HEK293 (cell line): ENCODE measurements around the gene AP3S2.

Experiments
- GLIS1 ChIP-seq: fragments of 450-650 bp; formaldehyde crosslinking; IDR thresholded peaks from 2 replicates; pipeline ENCODE4 v1.5.1; 2016; ENCODE audit warnings: missing biosample characterization, missing genetic modification characterization
- IKZF3 ChIP-seq: fragments of 450-650 bp; IDR thresholded peaks from 2 replicates; pipeline ENCODE4 v1.5.0; 2018; ENCODE audit warnings: missing biosample characterization, mild to moderate bottlenecking, missing genetic modification characterization, moderate library complexity
- KLF16 ChIP-seq: fragments of 450-650 bp; formaldehyde crosslinking; IDR thresholded peaks from 2 replicates; pipeline ENCODE4 v1.5.1; 2017; ENCODE audit warnings: missing biosample characterization, missing genetic modification characterization
- OSR2 ChIP-seq: fragments of 450-650 bp; formaldehyde crosslinking; IDR thresholded peaks from 2 replicates; pipeline ENCODE4 v1.5.1; 2016; ENCODE audit warnings: missing biosample characterization, missing genetic modification characterization
- PRDM1 ChIP-seq: fragments of 450-650 bp; formaldehyde crosslinking; IDR thresholded peaks from 2 replicates; pipeline ENCODE4; 2016; ENCODE audit warnings: missing biosample characterization, missing genetic modification characterization
- ZBTB17 ChIP-seq: fragments of 450-650 bp; formaldehyde crosslinking; IDR thresholded peaks from 2 replicates; pipeline ENCODE4 v1.5.1; 2016; ENCODE audit warnings: missing biosample characterization, missing genetic modification characterization
- ZBTB48 ChIP-seq: fragments of 450-650 bp; formaldehyde crosslinking; IDR thresholded peaks from 2 replicates; pipeline ENCODE4 v1.5.1; 2016; ENCODE audit warnings: missing biosample characterization, missing genetic modification characterization
- ZFP69B ChIP-seq: fragments of 450-650 bp; formaldehyde crosslinking; IDR thresholded peaks from 2 replicates; pipeline ENCODE4 v1.5.1; 2016; ENCODE audit warnings: missing biosample characterization, missing genetic modification characterization
- ZNF132 ChIP-seq: fragments of 450-650 bp; formaldehyde crosslinking; IDR thresholded peaks from 2 replicates; pipeline ENCODE4 v1.5.1; 2017; ENCODE audit warnings: missing biosample characterization, missing genetic modification characterization, borderline replicate concordance
- ZNF155 ChIP-seq: fragments of 450-650 bp; formaldehyde crosslinking; IDR thresholded peaks from 2 replicates; pipeline ENCODE4 v1.5.1; 2016; ENCODE audit warnings: missing biosample characterization, missing genetic modification characterization
- ZNF157 ChIP-seq: fragments of 450-650 bp; formaldehyde crosslinking; IDR thresholded peaks from 2 replicates; pipeline ENCODE4 v1.5.1; 2016; ENCODE audit warnings: missing biosample characterization, missing genetic modification characterization
- ZNF169 ChIP-seq: fragments of 450-650 bp; formaldehyde crosslinking; IDR thresholded peaks from 2 replicates; pipeline ENCODE4 v1.5.1; 2016; ENCODE audit warnings: missing biosample characterization, missing genetic modification characterization
- ZNF26 ChIP-seq: fragments of 450-650 bp; formaldehyde crosslinking; IDR thresholded peaks from 2 replicates; pipeline ENCODE4 v1.5.1; 2016; ENCODE audit warnings: missing biosample characterization, missing genetic modification characterization
- ZNF266 ChIP-seq: fragments of 450-650 bp; formaldehyde crosslinking; IDR thresholded peaks from 2 replicates; pipeline ENCODE4 v1.5.1; 2016; ENCODE audit warnings: missing biosample characterization, missing genetic modification characterization, low read depth
- ZNF292 ChIP-seq: fragments of 450-650 bp; formaldehyde crosslinking; IDR thresholded peaks from 2 replicates; pipeline ENCODE4 v1.5.1; 2016; ENCODE audit warnings: low read depth, missing biosample characterization, missing genetic modification characterization, borderline replicate concordance
- ZNF302 ChIP-seq: fragments of 450-650 bp; formaldehyde crosslinking; IDR thresholded peaks from 2 replicates; pipeline ENCODE4 v1.5.1; 2016; ENCODE audit warnings: missing biosample characterization, missing genetic modification characterization, low read depth
- ZNF335 ChIP-seq: fragments of 450-650 bp; formaldehyde crosslinking; conservative IDR thresholded peaks from 2 replicates; pipeline ENCODE4 v1.5.1; 2016; ENCODE audit warnings: missing biosample characterization, missing genetic modification characterization
- ZNF416 ChIP-seq: fragments of 450-650 bp; formaldehyde crosslinking; IDR thresholded peaks from 2 replicates; pipeline ENCODE4 v1.5.1; 2016; ENCODE audit warnings: missing biosample characterization, missing genetic modification characterization
- ZNF48 ChIP-seq: fragments of 450-650 bp; formaldehyde crosslinking; IDR thresholded peaks from 2 replicates; pipeline ENCODE4 v1.5.1; 2016; ENCODE audit warnings: missing biosample characterization, missing genetic modification characterization
- ZNF645 ChIP-seq: fragments of 450-650 bp; formaldehyde crosslinking; IDR thresholded peaks from 2 replicates; pipeline ENCODE4; 2016; ENCODE audit warnings: missing biosample characterization, missing genetic modification characterization
- ZNF670 ChIP-seq: fragments of 450-650 bp; formaldehyde crosslinking; IDR thresholded peaks from 2 replicates; pipeline ENCODE4 v1.5.1; 2016; ENCODE audit warnings: missing biosample characterization, missing genetic modification characterization, low read depth
- ZNF677 ChIP-seq: fragments of 450-650 bp; IDR thresholded peaks from 2 replicates; pipeline ENCODE4 v1.5.0; 2018; ENCODE audit warnings: missing biosample characterization, mild to moderate bottlenecking, missing genetic modification characterization, moderate library complexity
- ZNF76 ChIP-seq: fragments of 450-650 bp; formaldehyde crosslinking; IDR thresholded peaks from 2 replicates; pipeline ENCODE4; 2016; ENCODE audit warnings: low read depth, missing biosample characterization, missing genetic modification characterization, borderline replicate concordance
- ZNF777 ChIP-seq: fragments of 450-650 bp; formaldehyde crosslinking; IDR thresholded peaks from 2 replicates; pipeline ENCODE4 v1.5.1; 2017; ENCODE audit warnings: missing biosample characterization, missing genetic modification characterization, borderline replicate concordance
- ZNF843 ChIP-seq: fragments of 450-650 bp; formaldehyde crosslinking; IDR thresholded peaks from 2 replicates; pipeline ENCODE4 v1.5.1; 2016; ENCODE audit warnings: missing biosample characterization, missing genetic modification characterization
- ZXDB ChIP-seq: fragments of 450-650 bp; formaldehyde crosslinking; IDR thresholded peaks from 2 replicates; pipeline ENCODE4 v1.5.1; 2016; ENCODE audit warnings: missing biosample characterization, missing genetic modification characterization
- TF ChIP-seq, protein P1 (sequence below): sonication (generic); formaldehyde crosslinking; IDR thresholded peaks from 2 replicates; pipeline ENCODE4 v1.8.1; 2022; ENCODE audit warnings: mild to moderate bottlenecking, moderate library complexity, missing genetic modification reagents
- TF ChIP-seq, protein P2 (sequence below): fragments of 450-650 bp; formaldehyde crosslinking; IDR thresholded peaks from 2 replicates; pipeline ENCODE4 v1.5.1; 2016; ENCODE audit warnings: missing biosample characterization, missing genetic modification characterization, low read depth
- TF ChIP-seq, protein P3 (sequence below): fragments of 450-650 bp; formaldehyde crosslinking; IDR thresholded peaks from 2 replicates; pipeline ENCODE4 v1.5.1; 2017; ENCODE audit warnings: missing biosample characterization, missing genetic modification characterization
- TF ChIP-seq, protein P4 (sequence below): fragments of 450-650 bp; formaldehyde crosslinking; IDR thresholded peaks from 2 replicates; pipeline ENCODE4 v1.5.1; 2016; ENCODE audit warnings: missing biosample characterization, missing genetic modification characterization

AP3S2 gene

DNA sequence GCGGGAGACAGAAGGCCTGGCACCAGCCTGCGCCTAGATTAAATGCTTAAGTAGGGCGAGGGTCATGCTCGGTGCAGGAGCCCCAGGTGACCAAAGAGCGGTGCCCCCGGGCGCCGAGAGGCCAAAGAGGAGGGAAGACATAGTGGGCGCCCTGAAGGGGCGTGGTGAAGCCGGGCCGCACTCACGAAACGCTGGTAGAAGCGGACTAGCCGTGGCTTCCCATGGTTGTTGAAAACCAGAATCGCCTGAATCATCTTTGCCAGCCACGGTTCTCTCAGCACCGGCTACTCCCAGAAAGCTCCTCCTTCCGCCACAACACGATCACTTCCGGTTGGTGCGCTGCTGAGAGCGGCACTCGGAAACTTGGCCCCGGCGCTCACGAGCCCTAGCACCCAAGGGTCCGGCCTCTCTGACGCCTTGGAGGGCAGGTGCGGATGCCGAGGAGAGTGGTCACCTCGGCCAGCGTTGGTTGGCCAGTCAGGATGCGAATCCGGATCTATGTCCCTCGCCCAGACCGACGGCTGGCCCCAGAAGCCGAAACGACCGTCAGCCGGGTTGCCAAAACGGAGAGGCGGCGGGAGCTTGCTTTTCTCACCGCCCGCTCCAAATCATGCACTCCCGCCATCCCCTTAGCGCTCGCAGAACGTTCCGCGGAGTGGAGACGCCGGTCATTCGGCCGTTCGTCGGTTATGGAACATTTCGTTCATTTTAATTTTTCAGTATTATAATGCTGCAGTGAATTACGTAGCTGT lies at the start of gene AP3S2 (continued):
- TF ChIP-seq ZNF335 (peak; percentile 90), ZNF132 (tag by site-specific recombination) (no peak), ZNF843 (tag by site-specific recombination) (peak; percentile 75), ZNF292 (no peak), ZNF266 (tag by site-specific recombination) (no peak), ZNF777 (no peak; the same call in none of the 2 replicates), ZNF169 (tag by site-specific recombination) (no peak), ZNF155 (tag by site-specific recombination) (no peak), ZNF48 (tag by site-specific recombination) (no peak), ZNF26 (tag by site-specific recombination) (no peak), ZNF645 (tag by site-specific recombination) (no peak), PRDM1 (tag by site-specific recombination) (no peak), ZXDB (tag by site-specific recombination) (peak; percentile 96), OSR2 (tag by site-specific recombination) (peak; percentile 37; the same call in 1 of the 2 replicates), ZNF157 (tag by site-specific recombination) (no peak), KLF16 (tag by site-specific recombination) (peak; percentile 96), ZNF677 (tag by site-specific recombination) (peak; percentile 85), ZFP69B (peak; percentile 93), ZNF416 (tag by site-specific recombination) (no peak), ZNF76 (tag by site-specific recombination) (peak; percentile 94), ZBTB48 (tag by site-specific recombination) (peak; percentile 97), GLIS1 (peak; percentile 45; the same call in 1 of the 2 replicates), ZNF670 (no peak), ZNF302 (no peak), ZBTB17 (tag by site-specific recombination) (peak; percentile 99), IKZF3 (no peak)
- TF ChIP-seq, protein P1, sequence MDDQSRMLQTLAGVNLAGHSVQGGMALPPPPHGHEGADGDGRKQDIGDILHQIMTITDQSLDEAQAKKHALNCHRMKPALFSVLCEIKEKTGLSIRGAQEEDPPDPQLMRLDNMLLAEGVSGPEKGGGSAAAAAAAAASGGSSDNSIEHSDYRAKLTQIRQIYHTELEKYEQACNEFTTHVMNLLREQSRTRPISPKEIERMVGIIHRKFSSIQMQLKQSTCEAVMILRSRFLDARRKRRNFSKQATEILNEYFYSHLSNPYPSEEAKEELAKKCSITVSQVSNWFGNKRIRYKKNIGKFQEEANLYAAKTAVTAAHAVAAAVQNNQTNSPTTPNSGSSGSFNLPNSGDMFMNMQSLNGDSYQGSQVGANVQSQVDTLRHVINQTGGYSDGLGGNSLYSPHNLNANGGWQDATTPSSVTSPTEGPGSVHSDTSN (CRISPR knock-in tag), result peak; percentile 50; the same call in 1 of the 2 replicates
- TF ChIP-seq, protein P2, sequence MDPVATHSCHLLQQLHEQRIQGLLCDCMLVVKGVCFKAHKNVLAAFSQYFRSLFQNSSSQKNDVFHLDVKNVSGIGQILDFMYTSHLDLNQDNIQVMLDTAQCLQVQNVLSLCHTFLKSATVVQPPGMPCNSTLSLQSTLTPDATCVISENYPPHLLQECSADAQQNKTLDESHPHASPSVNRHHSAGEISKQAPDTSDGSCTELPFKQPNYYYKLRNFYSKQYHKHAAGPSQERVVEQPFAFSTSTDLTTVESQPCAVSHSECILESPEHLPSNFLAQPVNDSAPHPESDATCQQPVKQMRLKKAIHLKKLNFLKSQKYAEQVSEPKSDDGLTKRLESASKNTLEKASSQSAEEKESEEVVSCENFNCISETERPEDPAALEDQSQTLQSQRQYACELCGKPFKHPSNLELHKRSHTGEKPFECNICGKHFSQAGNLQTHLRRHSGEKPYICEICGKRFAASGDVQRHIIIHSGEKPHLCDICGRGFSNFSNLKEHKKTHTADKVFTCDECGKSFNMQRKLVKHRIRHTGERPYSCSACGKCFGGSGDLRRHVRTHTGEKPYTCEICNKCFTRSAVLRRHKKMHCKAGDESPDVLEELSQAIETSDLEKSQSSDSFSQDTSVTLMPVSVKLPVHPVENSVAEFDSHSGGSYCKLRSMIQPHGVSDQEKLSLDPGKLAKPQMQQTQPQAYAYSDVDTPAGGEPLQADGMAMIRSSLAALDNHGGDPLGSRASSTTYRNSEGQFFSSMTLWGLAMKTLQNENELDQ, result no peak
- TF ChIP-seq, protein P3, sequence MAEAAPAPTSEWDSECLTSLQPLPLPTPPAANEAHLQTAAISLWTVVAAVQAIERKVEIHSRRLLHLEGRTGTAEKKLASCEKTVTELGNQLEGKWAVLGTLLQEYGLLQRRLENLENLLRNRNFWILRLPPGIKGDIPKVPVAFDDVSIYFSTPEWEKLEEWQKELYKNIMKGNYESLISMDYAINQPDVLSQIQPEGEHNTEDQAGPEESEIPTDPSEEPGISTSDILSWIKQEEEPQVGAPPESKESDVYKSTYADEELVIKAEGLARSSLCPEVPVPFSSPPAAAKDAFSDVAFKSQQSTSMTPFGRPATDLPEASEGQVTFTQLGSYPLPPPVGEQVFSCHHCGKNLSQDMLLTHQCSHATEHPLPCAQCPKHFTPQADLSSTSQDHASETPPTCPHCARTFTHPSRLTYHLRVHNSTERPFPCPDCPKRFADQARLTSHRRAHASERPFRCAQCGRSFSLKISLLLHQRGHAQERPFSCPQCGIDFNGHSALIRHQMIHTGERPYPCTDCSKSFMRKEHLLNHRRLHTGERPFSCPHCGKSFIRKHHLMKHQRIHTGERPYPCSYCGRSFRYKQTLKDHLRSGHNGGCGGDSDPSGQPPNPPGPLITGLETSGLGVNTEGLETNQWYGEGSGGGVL (tag by site-specific recombination), result 0 out of 2 replicates have a peak, but pooled peaks have one; percentile 33
- TF ChIP-seq, protein P4, sequence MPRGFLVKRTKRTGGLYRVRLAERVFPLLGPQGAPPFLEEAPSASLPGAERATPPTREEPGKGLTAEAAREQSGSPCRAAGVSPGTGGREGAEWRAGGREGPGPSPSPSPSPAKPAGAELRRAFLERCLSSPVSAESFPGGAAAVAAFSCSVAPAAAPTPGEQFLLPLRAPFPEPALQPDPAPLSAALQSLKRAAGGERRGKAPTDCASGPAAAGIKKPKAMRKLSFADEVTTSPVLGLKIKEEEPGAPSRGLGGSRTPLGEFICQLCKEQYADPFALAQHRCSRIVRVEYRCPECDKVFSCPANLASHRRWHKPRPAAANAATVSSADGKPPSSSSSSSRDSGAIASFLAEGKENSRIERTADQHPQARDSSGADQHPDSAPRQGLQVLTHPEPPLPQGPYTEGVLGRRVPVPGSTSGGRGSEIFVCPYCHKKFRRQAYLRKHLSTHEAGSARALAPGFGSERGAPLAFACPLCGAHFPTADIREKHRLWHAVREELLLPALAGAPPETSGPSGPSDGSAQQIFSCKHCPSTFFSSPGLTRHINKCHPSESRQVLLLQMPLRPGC (tag by site-specific recombination), result peak; percentile 95
